Glutamatergic neuron (in vitro differentiated cells): Measurements from ENCODE around the gene PTTG1IP. TPM values are rescaled to one million over a fixed set of nuclear protein-coding genes. Genes with fewer than 3 reads are reported as not detected.

Source experiments
- DNase-seq: peaks from one replicate; pipeline ENCODE4 v3.0.0; 2022
- H3K27ac Mint-ChIP-seq: one replicate; pipeline ENCODE4 v1.8.0; 2020; ENCODE audit warnings: mild to moderate bottlenecking, mixed read lengths, inconsistent platforms; ENCODE audit not compliant: unreplicated experiment
- H3K27me3 Mint-ChIP-seq: one replicate; pipeline ENCODE4 v1.8.0; 2020; ENCODE audit warnings: mild to moderate bottlenecking, moderate library complexity, mixed read lengths, inconsistent platforms; ENCODE audit not compliant: unreplicated experiment
- H3K36me3 Mint-ChIP-seq: one replicate; pipeline ENCODE4 v1.8.0; 2020; ENCODE audit warnings: mild to moderate bottlenecking, mixed read lengths, inconsistent platforms; ENCODE audit not compliant: unreplicated experiment
- H3K4me1 Mint-ChIP-seq: one replicate; pipeline ENCODE4 v1.8.0; 2020; ENCODE audit warnings: mild to moderate bottlenecking, low read depth, mixed read lengths, inconsistent platforms; ENCODE audit not compliant: unreplicated experiment
- H3K4me3 Mint-ChIP-seq: one replicate; pipeline ENCODE4 v1.8.0; 2020; ENCODE audit warnings: mild to moderate bottlenecking, mixed read lengths, inconsistent platforms; ENCODE audit not compliant: unreplicated experiment
- H3K9me3 Mint-ChIP-seq: one replicate; pipeline ENCODE4 v1.8.0; 2020; ENCODE audit warnings: mild to moderate bottlenecking, moderate library complexity, mixed read lengths, inconsistent platforms; ENCODE audit not compliant: unreplicated experiment
- total RNA-seq: library from RNA; stranded (reverse); fragmentation: NEBNext Ultra II Directional; extraction: Animal tissue kit (Norgen Biotek cat#: 25700); gene quantifications from one replicate; pipeline ENCODE4 v1.2.1, GENCODE V29; 2021; ENCODE audit not compliant: unreplicated experiment
- TF ChIP-seq, protein P1 (sequence below): fragments of 200-600 bp; sonication (generic); IDR thresholded peaks from one replicate; pipeline ENCODE4 v1.5.0; 2021; ENCODE audit not compliant: partially characterized antibody, unreplicated experiment

Gene PTTG1IP
- total RNA-seq, 1 donor from 2014 or later, result 249 TPM

DNA sequence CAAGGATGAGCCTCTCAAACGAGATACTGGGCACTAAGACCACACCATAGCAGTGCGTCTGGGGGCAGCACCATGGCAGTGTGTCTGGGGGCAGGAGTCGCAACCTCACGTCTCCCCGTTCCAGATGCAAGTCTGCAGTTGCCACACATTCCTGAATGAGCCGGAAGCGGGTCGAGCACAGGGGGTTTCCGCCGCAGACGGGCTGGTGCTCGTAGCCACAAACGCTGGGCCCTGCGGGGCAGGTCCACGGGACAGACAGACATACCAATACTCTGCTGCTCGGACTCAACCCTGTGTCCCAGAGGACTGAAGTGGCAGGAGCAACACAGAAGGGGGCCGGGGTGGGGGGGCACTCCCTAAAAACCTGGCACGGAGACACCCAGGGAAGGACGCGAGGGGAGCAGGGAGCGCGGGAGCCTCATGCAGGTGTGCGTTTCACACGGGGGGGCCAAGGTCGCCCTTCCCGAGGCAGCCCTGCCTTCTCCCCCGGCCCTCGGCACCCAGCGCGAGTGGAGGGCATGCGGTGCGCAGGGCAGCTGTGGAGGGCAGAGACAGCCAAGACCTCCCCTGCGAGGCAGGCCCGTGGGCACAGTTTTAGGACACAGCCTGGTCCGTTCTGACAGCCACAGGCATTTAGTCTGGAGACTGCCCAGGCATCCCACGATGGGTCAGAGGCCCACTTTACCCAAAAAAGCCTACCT, 24.5 kb downstream of the PTTG1IP start:
- H3K27ac Mint-ChIP-seq, result no peak overlapping the region

DNA sequence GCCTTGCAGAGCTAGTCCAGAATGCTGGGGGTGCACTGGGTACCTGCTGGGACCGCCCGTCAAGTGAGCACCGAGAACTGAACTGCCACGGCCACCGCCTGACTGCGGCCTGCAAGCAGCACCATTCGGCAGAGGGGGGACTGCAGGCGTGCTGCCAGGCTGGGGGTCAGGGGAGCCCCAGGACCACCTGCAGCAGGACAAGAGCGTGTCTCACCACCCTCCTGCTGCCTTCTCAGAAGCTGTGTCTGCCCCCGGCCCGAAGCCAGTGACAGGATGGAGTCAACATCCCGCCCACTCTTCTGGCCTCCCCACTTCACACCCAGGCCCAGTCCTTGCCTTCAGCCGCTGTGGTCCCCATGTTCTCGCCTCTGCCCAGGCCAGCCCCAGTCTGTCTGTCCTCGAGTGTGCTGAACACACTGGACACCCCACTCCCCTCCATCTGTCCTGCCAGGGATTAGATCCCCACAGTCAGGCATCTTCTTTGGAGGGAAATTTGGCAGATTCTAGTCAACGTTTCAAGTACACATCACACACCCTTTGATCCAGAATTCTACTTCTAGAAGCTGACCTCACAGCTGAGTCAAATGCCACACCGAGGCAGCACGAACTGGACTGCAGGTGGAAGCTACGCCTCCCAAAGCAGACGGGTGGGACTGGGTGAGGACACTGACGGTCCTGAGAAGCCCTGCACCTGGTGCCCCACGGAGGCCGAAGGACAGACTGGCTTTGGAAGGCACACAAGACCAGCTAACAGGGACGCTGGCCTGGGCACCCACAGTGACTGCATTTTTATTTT, 26.0 kb downstream of the PTTG1IP start:
- TF ChIP-seq, protein P1, sequence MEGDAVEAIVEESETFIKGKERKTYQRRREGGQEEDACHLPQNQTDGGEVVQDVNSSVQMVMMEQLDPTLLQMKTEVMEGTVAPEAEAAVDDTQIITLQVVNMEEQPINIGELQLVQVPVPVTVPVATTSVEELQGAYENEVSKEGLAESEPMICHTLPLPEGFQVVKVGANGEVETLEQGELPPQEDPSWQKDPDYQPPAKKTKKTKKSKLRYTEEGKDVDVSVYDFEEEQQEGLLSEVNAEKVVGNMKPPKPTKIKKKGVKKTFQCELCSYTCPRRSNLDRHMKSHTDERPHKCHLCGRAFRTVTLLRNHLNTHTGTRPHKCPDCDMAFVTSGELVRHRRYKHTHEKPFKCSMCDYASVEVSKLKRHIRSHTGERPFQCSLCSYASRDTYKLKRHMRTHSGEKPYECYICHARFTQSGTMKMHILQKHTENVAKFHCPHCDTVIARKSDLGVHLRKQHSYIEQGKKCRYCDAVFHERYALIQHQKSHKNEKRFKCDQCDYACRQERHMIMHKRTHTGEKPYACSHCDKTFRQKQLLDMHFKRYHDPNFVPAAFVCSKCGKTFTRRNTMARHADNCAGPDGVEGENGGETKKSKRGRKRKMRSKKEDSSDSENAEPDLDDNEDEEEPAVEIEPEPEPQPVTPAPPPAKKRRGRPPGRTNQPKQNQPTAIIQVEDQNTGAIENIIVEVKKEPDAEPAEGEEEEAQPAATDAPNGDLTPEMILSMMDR, result no peak
- Mint-ChIP-seq H3K27me3 (peaks cover 10% of the 10 kb centered on the region), H3K9me3 (peaks cover 6% of the 10 kb centered on the region), H3K4me3 (no peak overlapping the region), H3K27ac (no peak overlapping the region), H3K36me3 (no peaks in the 10 kb centered on the region), H3K4me1 (peaks cover 5% of the 10 kb centered on the region)
- no peak for DNase-seq

More for the DNA sequence above, 24.5 kb downstream of the PTTG1IP start:
- DNase-seq, result no peak
- Mint-ChIP-seq H3K4me1 (peaks cover 5% of the 10 kb centered on the region), H3K36me3 (no peaks in the 10 kb centered on the region), H3K9me3 (peaks cover 5% of the 10 kb centered on the region), H3K4me3 (no peak overlapping the region), H3K27me3 (peaks cover 12% of the 10 kb centered on the region)
- TF ChIP-seq, protein P1, result no peak

DNA sequence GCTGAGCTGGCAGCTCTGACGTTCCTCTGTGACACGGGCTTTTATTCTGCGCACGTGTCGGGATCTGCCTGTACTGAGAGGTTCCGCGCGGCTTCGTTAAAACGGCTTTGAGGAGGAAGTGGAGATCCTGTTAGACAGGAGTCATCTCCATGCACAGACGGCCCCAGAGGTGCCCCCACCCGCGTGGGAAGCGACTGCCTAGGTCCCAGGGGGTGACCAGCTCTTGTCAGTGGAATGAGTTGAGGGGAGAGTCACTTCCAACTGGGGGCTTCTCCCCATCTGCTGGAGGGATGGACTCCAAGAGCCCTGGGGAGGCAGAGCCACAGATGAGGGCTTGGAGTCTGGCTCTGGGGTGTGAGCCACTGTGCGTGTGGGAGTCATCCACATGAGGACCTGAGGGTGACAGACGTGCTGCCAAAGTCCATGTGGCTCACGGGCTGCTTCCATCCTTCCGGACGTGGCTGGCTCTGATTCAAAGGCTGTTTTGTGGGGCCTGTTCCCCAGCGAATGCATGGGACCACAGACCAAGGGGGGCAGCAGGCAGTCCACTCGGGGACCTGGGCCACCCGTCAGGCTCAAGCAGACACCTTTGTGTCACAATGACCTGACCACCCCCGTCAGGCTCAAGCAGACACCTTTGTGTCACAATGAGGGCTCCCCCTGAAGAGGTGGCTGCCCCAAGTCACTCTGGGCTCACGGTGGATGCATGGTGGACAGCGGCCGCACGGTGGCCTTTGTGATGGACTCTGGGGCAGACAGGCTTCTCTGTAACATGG, 26.8 kb downstream of the PTTG1IP start:
- no peak for DNase-seq
- peak overlapping the region; percentile 59 for H3K27ac Mint-ChIP-seq
- H3K36me3 Mint-ChIP-seq, result no peaks in the 10 kb centered on the region
- peak overlapping the region; percentile 61 for H3K4me3 Mint-ChIP-seq
- TF ChIP-seq, protein P1, result no peak
- H3K4me1 Mint-ChIP-seq, result peaks cover 5% of the 10 kb centered on the region
- H3K27me3 Mint-ChIP-seq, result peaks cover 10% of the 10 kb centered on the region
- peaks cover 6% of the 10 kb centered on the region for H3K9me3 Mint-ChIP-seq

DNA sequence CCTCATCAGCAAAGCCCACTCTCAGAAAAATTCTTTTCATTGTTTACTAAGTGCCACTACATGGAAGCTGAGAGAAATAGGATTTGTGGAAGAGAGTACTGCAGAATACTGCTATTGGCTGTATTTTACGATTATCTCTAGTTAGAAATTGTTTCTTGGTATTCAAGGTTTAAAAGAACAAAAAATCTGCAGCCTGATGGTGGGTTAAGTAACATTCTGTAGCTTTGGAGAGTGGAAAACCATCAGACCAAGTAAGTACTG, 27.3 kb downstream of the PTTG1IP start:
- Mint-ChIP-seq H3K36me3 (no peaks in the 10 kb centered on the region), H3K4me1 (peaks cover 5% of the 10 kb centered on the region), H3K27me3 (peaks cover 10% of the 10 kb centered on the region), H3K4me3 (peak overlapping the region; percentile 61), H3K27ac (peak overlapping the region; percentile 59), H3K9me3 (peaks cover 6% of the 10 kb centered on the region)
- TF ChIP-seq, protein P1, result no peak
- no peak for DNase-seq
